ENCODE results near the gene MARCKS.

Gene MARCKS

DNA sequence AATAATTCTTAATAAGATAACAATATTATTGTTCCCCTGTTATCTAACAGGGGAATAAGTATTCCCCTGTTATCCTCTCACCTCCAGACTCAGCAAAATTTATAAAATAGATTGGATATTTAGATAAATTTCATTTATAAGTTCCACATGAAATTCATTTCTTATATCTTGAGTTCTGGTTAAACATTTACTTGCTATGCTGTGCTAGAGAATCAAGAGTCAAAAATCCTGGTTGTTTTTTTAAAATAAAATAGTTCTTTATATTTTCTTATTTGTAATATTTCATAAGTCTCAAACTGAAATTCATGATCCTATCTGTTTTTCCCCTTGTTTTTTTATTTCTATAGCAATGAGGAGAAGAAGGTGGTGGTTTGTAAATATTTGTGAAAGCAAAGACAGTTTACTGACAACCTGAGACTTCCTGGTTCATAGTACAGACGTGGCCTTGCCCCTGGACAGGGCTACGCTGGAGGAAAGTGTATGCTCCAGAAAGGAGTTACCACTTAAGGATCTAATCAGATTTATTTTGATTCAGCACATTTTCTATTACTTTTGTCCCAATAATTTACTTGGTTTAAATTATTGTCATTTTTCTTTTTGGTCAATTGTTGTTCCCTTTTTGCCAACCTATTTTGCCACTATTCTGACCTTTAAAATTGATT is 37.8 kb upstream of the MARCKS start:
- no peaks in the 10 kb centered on the region for H3K4me1 ChIP-seq (ENCODE audit: insufficient read depth, poor library complexity, severe bottlenecking)
- no peak for ATAC-seq (ENCODE audit: low read depth)
- no peak for DNase-seq (ENCODE audit: low spot score)
- H3K9me3 ChIP-seq (ENCODE audit: severe bottlenecking), result no peaks in the 10 kb centered on the region
- no peaks in the 10 kb centered on the region for H3K27me3 ChIP-seq (ENCODE audit: insufficient read depth, poor library complexity, severe bottlenecking)
- H3K36me3 ChIP-seq (ENCODE audit: low read depth), result no peaks in the 10 kb centered on the region
- H3K4me3 ChIP-seq (ENCODE audit: severe bottlenecking), result no peak overlapping the region
- H3K27ac ChIP-seq (ENCODE audit: poor library complexity, severe bottlenecking), result no peak overlapping the region
- TF ChIP-seq, protein P1, sequence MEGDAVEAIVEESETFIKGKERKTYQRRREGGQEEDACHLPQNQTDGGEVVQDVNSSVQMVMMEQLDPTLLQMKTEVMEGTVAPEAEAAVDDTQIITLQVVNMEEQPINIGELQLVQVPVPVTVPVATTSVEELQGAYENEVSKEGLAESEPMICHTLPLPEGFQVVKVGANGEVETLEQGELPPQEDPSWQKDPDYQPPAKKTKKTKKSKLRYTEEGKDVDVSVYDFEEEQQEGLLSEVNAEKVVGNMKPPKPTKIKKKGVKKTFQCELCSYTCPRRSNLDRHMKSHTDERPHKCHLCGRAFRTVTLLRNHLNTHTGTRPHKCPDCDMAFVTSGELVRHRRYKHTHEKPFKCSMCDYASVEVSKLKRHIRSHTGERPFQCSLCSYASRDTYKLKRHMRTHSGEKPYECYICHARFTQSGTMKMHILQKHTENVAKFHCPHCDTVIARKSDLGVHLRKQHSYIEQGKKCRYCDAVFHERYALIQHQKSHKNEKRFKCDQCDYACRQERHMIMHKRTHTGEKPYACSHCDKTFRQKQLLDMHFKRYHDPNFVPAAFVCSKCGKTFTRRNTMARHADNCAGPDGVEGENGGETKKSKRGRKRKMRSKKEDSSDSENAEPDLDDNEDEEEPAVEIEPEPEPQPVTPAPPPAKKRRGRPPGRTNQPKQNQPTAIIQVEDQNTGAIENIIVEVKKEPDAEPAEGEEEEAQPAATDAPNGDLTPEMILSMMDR (IDR thresholded peaks at IDR 0.05; ENCODE audit: poor library complexity, severe bottlenecking), result no peak

DNA sequence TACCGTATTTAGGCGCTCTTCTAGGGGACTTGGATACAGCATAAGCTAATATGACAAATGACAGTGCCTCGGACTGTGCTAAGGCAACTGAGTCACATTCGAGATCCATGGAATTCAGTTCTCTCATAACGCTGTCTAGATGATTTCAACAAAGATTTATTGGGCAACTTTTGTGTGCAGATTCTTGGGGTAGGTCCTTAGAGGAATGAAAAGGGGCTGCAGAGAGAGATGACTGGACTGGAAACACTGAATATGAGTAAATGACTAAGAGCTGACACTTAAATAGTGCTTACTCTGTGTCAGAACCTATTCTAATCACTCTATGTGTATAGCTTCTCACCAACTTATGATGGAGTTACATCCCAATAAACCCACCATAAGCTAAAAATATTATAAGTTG is 36.4 kb upstream of the MARCKS start:
- DNase-seq (ENCODE audit: low spot score), result no peak
- ATAC-seq (ENCODE audit: low read depth), result no peak

DNA sequence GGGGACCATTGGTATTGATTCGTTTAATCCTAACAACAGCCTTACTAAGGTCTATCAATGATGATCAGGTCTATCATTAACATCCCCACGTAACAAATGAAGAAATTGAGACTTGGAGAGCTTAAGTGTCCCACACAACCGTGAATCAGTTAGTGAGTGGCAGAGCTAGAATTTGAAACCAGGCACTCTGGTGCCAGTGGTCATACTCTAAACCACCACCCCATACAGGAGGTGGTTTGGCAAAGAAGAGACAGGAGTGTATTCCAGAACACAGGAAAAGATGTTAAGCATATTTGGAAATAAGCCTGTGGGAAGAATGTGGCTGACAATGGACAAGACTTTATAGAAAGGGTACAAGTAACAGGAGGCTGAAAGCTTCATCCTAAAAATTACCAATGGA is 35.7 kb upstream of the MARCKS start:
- TF ChIP-seq, protein P1 (IDR thresholded peaks at IDR 0.05; ENCODE audit: poor library complexity, severe bottlenecking), result no peak
- no peak for ATAC-seq (ENCODE audit: low read depth)
- H3K36me3 ChIP-seq (ENCODE audit: low read depth), result no peaks in the 10 kb centered on the region

More for the DNA sequence above, 36.4 kb upstream of the MARCKS start:
- H3K4me3 ChIP-seq (ENCODE audit: severe bottlenecking), result no peak overlapping the region
- H3K4me1 ChIP-seq (ENCODE audit: insufficient read depth, poor library complexity, severe bottlenecking), result no peaks in the 10 kb centered on the region
- TF ChIP-seq, protein P1 (IDR thresholded peaks at IDR 0.05; ENCODE audit: poor library complexity, severe bottlenecking), result no peak
- no peaks in the 10 kb centered on the region for H3K27me3 ChIP-seq (ENCODE audit: insufficient read depth, poor library complexity, severe bottlenecking)
- H3K36me3 ChIP-seq (ENCODE audit: low read depth), result no peaks in the 10 kb centered on the region
- H3K27ac ChIP-seq (ENCODE audit: poor library complexity, severe bottlenecking), result no peak overlapping the region
- no peaks in the 10 kb centered on the region for H3K9me3 ChIP-seq (ENCODE audit: severe bottlenecking)

DNA sequence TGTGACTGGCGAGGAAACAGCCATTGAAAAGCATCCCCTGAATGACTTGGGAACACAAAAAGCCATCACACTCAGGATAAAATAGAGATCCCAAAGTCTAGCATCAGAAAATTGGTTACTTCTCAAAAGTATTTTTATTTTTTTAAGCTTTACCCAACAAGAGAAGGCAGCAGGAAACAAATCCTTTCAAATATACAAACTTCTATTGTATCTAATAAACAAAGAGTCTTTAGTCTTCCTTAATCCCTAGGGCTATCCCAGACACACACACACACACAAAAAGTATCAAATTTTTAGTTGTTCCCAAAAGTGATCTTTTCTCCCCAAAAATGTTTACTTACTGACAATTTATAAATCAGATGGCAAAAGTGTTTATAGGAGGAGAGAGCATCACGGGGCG is 33.2 kb upstream of the MARCKS start:
- H3K36me3 ChIP-seq (ENCODE audit: low read depth), result no peaks in the 10 kb centered on the region
- no peak for DNase-seq (ENCODE audit: low spot score)
- no peaks in the 10 kb centered on the region for H3K4me1 ChIP-seq (ENCODE audit: insufficient read depth, poor library complexity, severe bottlenecking)
- H3K9me3 ChIP-seq (ENCODE audit: severe bottlenecking), result no peaks in the 10 kb centered on the region
- no peak overlapping the region for H3K27ac ChIP-seq (ENCODE audit: poor library complexity, severe bottlenecking)
- H3K4me3 ChIP-seq (ENCODE audit: severe bottlenecking), result no peak overlapping the region
- no peaks in the 10 kb centered on the region for H3K27me3 ChIP-seq (ENCODE audit: insufficient read depth, poor library complexity, severe bottlenecking)
- TF ChIP-seq, protein P1 (IDR thresholded peaks at IDR 0.05; ENCODE audit: poor library complexity, severe bottlenecking), result no peak
- no peak for ATAC-seq (ENCODE audit: low read depth)

More for the DNA sequence above, 35.7 kb upstream of the MARCKS start:
- H3K27me3 ChIP-seq (ENCODE audit: insufficient read depth, poor library complexity, severe bottlenecking), result no peaks in the 10 kb centered on the region
- no peak overlapping the region for H3K4me3 ChIP-seq (ENCODE audit: severe bottlenecking)
- no peak for DNase-seq (ENCODE audit: low spot score)
- H3K27ac ChIP-seq (ENCODE audit: poor library complexity, severe bottlenecking), result no peak overlapping the region
- H3K4me1 ChIP-seq (ENCODE audit: insufficient read depth, poor library complexity, severe bottlenecking), result no peaks in the 10 kb centered on the region
- no peaks in the 10 kb centered on the region for H3K9me3 ChIP-seq (ENCODE audit: severe bottlenecking)

DNA sequence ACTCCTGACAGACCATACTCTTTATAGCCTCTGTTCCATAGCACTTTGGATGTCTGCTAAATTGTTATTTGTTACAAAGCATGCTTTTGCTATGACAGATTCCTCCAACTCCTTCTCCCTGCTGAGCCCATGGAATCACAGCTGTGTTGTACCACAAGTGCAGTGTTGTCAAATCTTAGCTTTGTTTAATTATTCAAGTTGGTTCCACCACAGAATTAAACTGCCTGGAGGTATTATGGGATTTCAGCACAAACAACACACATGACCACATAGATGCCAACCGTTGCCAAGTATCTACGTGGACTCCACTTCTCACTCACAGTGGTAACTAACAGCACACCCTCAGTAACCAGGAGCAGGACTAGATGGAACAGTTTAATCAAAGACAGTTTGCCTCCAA is 32.7 kb upstream of the MARCKS start:
- Histone ChIP-seq H3K27ac (ENCODE audit: poor library complexity, severe bottlenecking) (no peak overlapping the region), H3K36me3 (ENCODE audit: low read depth) (no peaks in the 10 kb centered on the region), H3K4me1 (ENCODE audit: insufficient read depth, poor library complexity, severe bottlenecking) (no peaks in the 10 kb centered on the region), H3K9me3 (ENCODE audit: severe bottlenecking) (no peaks in the 10 kb centered on the region), H3K27me3 (ENCODE audit: insufficient read depth, poor library complexity, severe bottlenecking) (no peaks in the 10 kb centered on the region), H3K4me3 (ENCODE audit: severe bottlenecking) (no peak overlapping the region)
- DNase-seq (ENCODE audit: low spot score) (no peak), ATAC-seq (ENCODE audit: low read depth) (no peak)
- TF ChIP-seq, protein P1 (IDR thresholded peaks at IDR 0.05; ENCODE audit: poor library complexity, severe bottlenecking), result no peak
